ENCODE measurements around the gene L3MBTL4. TPM values are rescaled to one million over a fixed set of nuclear protein-coding genes. Genes with fewer than 3 reads are reported as not detected.
A peak's percentile ranks its signal among the peaks of the same experiment; 100 is the strongest.

The L3MBTL4 gene
- total and polyA plus RNA-seq, 11 donors, result 0.27 to 3.3 (median 1.2) TPM

- WGBS, 4 donors, result 68 to 77% (median 71%) methylated on average over 6 of the region's 6 CpGs
- no peak overlapping the region for H3K4me3 ChIP-seq
- DNase-seq, result no peak
- TF ChIP-seq POLR2A (IDR thresholded peaks at IDR 0.05) (no peak), CTCF (IDR thresholded peaks at IDR 0.05) (no peak)
- H3K36me3 ChIP-seq, result no peaks in the 10 kb centered on the region
- intact Hi-C loops (cut with DNase I), result no loop called here
- no peaks in the 10 kb centered on the region for H3K27me3 ChIP-seq
- H3K27ac ChIP-seq, result no peak overlapping the region
- H3K9me3 ChIP-seq, result peaks cover 0 to 4% (median 0%) of the 10 kb centered on the region in 12 donors
- no peak for ATAC-seq
- H3K4me1 ChIP-seq, result peaks cover 0 to 7% (median 0%) of the 10 kb centered on the region in 12 donors
Observed at GRCh38 chr18:6239716-6240115, 175.0 kb downstream of the L3MBTL4 start.

GRCh38 chr18:6236258-6236657 lies 178.5 kb downstream of the L3MBTL4 start:
- DNase-seq (no peak), ATAC-seq (no peak)
- H3K4me1 ChIP-seq, result peaks cover 0 to 7% (median 0%) of the 10 kb centered on the region in 12 donors
- TF ChIP-seq POLR2A (IDR thresholded peaks at IDR 0.05), result no peak
- no peak for TF ChIP-seq CTCF (IDR thresholded peaks at IDR 0.05)
- 80 to 92% (median 88%) methylated on average over 2 of the region's 2 CpGs for WGBS, 4 donors
- H3K4me3 ChIP-seq, result no peak overlapping the region
- H3K36me3 ChIP-seq, result no peaks in the 10 kb centered on the region
- no peaks in the 10 kb centered on the region for H3K27me3 ChIP-seq
- intact Hi-C loops (cut with DNase I), result no loop called here
- H3K27ac ChIP-seq, result no peak overlapping the region
- peaks cover 0 to 10% (median 0%) of the 10 kb centered on the region in 12 donors for H3K9me3 ChIP-seq

GRCh38 chr18:6222271-6222670 lies 192.4 kb downstream of the L3MBTL4 start:
- Histone ChIP-seq H3K27me3 (no peaks in the 10 kb centered on the region), H3K27ac (peak overlapping the region in 1 of 12 donors; percentile 8), H3K9me3 (peaks cover 0 to 11% (median 2%) of the 10 kb centered on the region in 12 donors), H3K4me3 (no peak overlapping the region), H3K36me3 (peaks cover 0 to 7% (median 0%) of the 10 kb centered on the region in 9 donors), H3K4me1 (peaks cover 0 to 3% (median 0%) of the 10 kb centered on the region in 12 donors)
- intact Hi-C loops (cut with DNase I), result loop anchor here in 2 of 10 donors (5.0 kb wide), 2 partner anchors 335 to 340 kb away; no protein-coding TSS in a partner anchor
- 54 to 59% (median 55%) methylated on average over 4 of the region's 4 CpGs for WGBS, 4 donors
- ATAC-seq, result no peak
- TF ChIP-seq POLR2A (IDR thresholded peaks at IDR 0.05) (no peak), CTCF (IDR thresholded peaks at IDR 0.05) (no peak)
- no peak for DNase-seq

GRCh38 chr18:6221602-6222014 lies 193.1 kb downstream of the L3MBTL4 start:
- Histone ChIP-seq H3K4me3 (no peak overlapping the region), H3K27me3 (no peaks in the 10 kb centered on the region), H3K27ac (no peak overlapping the region), H3K9me3 (peaks cover 0 to 11% (median 2%) of the 10 kb centered on the region in 12 donors), H3K4me1 (peaks cover 0 to 3% (median 0%) of the 10 kb centered on the region in 12 donors), H3K36me3 (peaks cover 0 to 7% (median 0%) of the 10 kb centered on the region in 9 donors)
- TF ChIP-seq CTCF (IDR thresholded peaks at IDR 0.05), result no peak
- ATAC-seq (no peak), DNase-seq (no peak)
- intact Hi-C loops (cut with DNase I), result loop anchor here in 2 of 10 donors (5.0 kb wide), 2 partner anchors 334 to 339 kb away; no protein-coding TSS in a partner anchor
- WGBS, 4 donors, result 63 to 78% (median 76%) methylated on average over 2 of the region's 2 CpGs

Data from heart left ventricle (tissue), 16 donors.